22Rv1 (cell line): ENCODE measurements around the gene TEX261.

Source experiments
- H3K27ac ChIP-seq: fragments of 450-650 bp; 2 replicates; pipeline ENCODE4 v1.5.1; 2017
- ZFX ChIP-seq: fragments of 450-650 bp; IDR thresholded peaks from 2 replicates; pipeline ENCODE4 v1.6.1; 2017; ENCODE audit warnings: antibody characterized with exemption, borderline replicate concordance
- TF ChIP-seq, protein P1 (sequence below): fragments of 450-650 bp; IDR thresholded peaks from 2 replicates; pipeline ENCODE4 v1.5.1; 2017; ENCODE audit warnings: mild to moderate bottlenecking

Gene TEX261

DNA sequence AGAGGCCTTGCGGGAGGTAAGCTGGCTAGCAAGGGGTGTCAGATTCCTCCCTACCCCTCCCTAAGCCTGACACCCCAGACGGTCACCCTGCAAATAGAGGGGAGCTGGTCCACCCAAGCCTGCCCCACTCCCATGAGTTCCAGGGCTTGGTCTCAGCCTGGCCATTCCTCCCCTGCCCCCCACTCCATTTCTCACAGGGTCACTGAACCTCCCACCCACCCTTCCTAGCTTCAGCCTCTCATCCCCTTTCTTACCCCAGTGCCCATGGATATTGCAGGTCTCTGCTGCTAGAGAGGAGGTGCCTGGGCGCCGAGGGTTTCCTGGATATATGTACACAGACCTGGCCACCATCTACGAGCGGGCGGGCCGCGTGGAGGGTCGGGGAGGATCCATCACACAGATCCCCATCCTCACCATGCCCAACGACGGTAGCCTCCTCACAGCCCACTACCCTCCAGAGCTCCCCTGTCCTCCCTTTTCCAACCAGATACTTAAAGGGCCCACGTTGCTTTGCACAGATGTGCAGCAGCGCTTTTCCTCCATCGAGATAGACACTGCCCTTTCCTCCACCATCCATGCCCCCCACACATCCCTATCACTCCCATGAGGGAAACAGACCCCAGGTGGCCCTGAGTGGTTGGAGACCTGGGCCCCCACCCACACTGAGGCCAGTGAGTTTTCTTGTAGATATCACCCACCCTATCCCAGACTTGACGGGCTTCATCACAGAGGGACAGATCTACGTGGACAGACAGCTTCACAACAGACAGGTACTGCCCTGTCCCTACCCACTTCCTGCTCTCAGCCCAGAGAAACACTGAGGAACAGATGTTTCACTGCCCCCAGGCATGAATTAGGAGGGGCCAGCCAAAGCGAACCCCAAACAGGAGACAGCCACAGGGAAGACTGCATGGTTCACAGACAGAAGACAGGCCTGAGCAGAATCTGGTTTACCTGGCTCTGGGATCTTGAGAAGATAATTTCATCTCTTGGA lies 31.5 kb downstream of the TEX261 start:
- TF ChIP-seq ZFX = no peak
- TF ChIP-seq, protein P1, sequence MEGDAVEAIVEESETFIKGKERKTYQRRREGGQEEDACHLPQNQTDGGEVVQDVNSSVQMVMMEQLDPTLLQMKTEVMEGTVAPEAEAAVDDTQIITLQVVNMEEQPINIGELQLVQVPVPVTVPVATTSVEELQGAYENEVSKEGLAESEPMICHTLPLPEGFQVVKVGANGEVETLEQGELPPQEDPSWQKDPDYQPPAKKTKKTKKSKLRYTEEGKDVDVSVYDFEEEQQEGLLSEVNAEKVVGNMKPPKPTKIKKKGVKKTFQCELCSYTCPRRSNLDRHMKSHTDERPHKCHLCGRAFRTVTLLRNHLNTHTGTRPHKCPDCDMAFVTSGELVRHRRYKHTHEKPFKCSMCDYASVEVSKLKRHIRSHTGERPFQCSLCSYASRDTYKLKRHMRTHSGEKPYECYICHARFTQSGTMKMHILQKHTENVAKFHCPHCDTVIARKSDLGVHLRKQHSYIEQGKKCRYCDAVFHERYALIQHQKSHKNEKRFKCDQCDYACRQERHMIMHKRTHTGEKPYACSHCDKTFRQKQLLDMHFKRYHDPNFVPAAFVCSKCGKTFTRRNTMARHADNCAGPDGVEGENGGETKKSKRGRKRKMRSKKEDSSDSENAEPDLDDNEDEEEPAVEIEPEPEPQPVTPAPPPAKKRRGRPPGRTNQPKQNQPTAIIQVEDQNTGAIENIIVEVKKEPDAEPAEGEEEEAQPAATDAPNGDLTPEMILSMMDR = no peak
- no peak overlapping the region for H3K27ac ChIP-seq

GRCh38 chr2:70962211-70962884 lies 32.3 kb downstream of the TEX261 start:
- TF ChIP-seq ZFX = no peak
- TF ChIP-seq, protein P1 = no peak
- no peak overlapping the region for H3K27ac ChIP-seq

DNA sequence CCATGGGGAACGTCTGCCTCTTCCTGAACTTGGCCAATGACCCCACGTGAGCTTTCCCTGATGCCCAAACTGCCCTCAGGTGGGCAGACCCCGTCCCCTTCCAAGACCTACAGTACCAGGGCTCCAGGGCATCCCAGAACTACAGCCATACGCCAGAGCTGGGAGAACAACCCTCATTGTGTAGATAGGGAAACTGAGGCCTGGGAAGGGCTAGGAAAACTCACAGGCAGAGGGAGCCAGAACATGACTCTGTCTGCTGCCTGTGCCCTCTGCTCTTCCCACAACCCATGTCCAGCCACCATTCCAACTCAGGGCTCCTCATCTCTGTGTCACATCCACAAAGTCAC lies 33.1 kb downstream of the TEX261 start:
- no peak for TF ChIP-seq ZFX
- TF ChIP-seq, protein P1 = no peak
- H3K27ac ChIP-seq = no peak overlapping the region

DNA sequence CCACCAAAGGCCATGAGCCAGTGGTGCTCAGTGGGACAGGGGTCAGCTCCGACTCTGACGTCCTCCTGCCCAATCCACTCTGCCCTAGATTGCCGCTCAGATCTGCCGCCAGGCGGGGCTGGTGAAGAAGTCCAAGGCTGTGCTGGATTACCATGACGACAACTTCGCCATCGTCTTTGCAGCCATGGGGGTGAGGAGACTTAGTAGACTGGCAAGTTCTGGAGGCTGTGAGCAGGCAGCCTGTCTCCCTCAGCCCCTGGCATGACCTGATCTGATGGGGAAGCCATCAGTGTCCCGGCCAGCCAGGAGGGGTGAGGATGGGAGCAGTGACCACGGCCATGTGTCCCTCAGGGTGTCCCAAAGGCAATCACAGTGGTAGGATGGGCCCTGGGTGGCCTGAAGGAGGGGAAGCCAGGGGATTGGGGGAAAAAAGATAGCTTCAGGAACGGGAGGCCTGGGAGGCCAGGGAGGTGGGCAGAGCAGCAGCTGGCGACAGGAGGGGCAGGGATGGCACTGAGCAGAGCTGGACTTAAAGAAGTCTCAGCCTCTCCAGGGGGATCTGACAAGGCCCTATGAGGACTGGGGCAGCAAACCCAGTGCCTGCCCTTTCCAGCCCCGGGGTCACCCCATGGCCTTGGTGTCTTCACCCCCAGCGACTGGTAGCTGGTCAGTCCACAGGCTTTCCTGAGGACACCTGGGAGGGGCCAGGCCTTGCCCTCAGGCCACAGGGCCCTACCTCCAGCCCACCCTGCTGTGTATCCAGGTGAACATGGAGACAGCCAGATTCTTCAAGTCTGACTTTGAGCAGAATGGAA lies 33.6 kb downstream of the TEX261 start:
- no peak overlapping the region for H3K27ac ChIP-seq
- TF ChIP-seq, protein P1 = no peak
- no peak for TF ChIP-seq ZFX

DNA sequence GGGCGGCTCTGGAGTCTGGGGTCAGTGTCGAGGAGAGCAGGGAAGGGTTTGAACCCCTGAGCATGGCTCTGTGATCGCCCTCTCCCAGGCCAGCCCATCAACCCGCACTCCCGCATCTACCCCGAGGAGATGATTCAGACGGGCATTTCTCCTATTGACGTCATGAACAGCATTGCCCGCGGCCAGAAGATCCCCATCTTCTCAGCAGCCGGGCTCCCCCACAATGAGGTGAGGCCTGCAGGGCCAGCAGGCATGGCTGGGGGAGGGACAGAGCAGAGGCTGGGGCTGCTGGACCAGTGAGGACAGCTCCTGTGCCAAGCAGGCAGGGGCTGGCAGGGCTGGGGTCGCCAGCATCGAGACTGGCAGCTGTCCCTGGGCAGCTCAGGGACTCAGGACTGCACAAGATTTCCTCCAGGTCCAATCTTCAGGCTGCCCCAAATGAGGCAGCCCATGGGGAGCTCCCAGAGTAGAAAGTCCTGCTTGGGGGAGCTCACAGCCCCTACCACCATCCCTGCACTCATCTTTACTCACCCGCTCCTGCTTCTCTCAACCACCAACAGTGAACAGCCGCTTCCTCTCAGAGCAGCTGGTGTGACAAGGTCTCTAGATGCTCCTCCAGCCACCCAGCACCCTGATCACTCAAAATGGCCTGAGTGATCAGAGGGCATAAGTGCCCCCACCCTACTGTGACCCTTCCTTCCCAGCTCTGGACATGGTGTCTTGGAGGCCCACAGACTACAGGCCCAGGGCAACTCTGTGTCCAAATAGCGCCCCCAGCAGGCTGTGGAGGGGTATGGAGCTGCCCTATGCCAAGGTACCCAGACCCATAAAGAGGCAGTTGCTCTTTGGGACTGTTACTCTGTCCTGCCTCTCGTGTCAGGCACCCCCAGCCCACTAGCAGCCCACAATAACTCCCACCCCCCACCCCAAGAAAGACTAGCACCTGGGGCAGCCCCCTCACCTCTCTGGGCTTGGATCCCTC lies 34.5 kb downstream of the TEX261 start:
- no peak overlapping the region for H3K27ac ChIP-seq
- no peak for TF ChIP-seq ZFX
- TF ChIP-seq, protein P1 = peak; percentile 11; the same call in 1 of the 2 replicates

GRCh38 chr2:70959271-70959761 lies 35.4 kb downstream of the TEX261 start:
- no peak for TF ChIP-seq ZFX
- TF ChIP-seq, protein P1 = no peak
- no peak overlapping the region for H3K27ac ChIP-seq
